Stimulated activated CD4-positive, alpha-beta T cell treated with anti-CD3 and anti-CD28 coated beads, Interleukin-1b, Interleukin-23, amount 100 ng/mL, for 24 hours (primary cell): Measurements from ENCODE around the gene C19orf33.

Source experiments
- DNase-seq, 4 experiments: peaks; one replicate each; pipeline ENCODE4 v3.0.0-alpha.2; 2020; ENCODE audit warnings: low read depth in 4 of 4, low spot score in 1 of 4

C19orf33 gene

DNA sequence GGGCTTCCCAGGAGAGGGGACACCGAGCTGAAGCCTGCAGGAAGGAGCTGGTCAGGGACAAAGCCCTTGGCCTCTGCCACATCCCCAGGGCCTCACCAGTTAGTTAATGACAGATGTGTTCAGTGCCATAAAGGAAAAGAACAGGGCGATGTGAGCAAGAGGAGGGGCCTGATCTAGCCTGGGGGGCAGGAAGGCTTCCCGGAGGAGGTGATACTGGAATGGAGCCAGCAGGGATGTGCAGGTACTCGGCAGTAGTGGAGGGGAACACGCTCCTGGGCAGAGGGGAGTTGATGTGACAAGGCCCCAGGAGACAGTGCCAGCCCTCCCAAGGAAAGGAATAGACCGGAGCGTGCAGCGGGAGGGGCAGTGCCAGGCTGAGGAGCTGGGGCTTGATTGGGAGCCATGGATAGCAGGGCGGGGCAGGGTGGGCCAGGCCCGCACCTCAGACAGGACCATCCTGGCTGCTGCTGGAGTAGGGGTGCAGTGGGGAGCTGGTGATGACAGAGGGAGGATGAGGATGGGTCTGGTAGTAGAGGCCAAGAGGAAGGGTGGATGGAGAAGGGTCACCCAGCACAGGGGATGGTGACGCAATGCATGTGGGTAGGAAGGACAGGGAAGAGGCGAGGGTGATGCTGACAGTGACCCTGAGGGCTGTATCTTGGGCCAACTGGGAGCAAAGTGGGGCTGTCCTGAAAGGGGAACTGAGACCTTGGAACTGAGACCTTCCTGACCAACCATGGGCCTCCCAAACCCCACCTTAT lies 4.1 kb downstream of the C19orf33 start:
- no peak for DNase-seq

DNA sequence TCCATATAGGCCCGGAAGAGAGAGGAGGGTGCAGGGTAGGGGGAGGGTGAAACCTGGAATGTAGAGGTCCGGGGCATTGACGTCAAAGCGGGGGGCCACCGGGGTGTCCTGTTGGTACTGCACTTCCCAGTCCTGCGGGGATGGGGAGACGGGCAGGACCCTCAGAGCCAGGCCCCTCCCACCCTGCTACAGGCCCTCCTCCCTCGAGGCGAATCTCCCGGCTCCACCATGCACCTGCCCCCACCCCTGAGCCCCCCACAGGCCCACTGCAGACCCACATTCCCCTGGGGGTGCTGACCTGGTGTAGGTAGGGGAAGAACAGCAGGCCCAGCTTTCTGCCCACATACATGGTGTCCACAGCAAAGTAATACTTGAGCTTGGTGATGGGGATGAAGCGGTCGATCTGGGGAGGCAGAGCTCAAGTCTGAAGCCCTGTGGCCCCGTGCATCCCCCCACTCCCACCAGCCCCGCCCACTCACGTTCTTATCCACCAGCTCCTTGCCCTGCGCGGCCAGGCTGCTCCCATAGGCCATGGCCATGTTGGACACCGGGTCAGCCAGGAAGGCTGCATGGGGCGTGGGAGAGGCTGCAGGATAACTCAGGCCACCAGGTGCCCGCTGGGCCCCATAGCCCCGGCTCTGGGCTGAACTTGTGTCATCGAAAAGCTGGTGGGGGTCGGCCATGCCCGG lies 5.0 kb downstream of the C19orf33 start:
- DNase-seq = no peak

GRCh38 chr19:38309615-38310278 lies 5.7 kb downstream of the C19orf33 start:
- DNase-seq = no peak

GRCh38 chr19:38310279-38310670 lies 6.2 kb downstream of the C19orf33 start:
- no peak for DNase-seq

- no peak for DNase-seq
Measured at GRCh38 chr19:38310986-38311385, 6.9 kb downstream of the C19orf33 start.

DNA sequence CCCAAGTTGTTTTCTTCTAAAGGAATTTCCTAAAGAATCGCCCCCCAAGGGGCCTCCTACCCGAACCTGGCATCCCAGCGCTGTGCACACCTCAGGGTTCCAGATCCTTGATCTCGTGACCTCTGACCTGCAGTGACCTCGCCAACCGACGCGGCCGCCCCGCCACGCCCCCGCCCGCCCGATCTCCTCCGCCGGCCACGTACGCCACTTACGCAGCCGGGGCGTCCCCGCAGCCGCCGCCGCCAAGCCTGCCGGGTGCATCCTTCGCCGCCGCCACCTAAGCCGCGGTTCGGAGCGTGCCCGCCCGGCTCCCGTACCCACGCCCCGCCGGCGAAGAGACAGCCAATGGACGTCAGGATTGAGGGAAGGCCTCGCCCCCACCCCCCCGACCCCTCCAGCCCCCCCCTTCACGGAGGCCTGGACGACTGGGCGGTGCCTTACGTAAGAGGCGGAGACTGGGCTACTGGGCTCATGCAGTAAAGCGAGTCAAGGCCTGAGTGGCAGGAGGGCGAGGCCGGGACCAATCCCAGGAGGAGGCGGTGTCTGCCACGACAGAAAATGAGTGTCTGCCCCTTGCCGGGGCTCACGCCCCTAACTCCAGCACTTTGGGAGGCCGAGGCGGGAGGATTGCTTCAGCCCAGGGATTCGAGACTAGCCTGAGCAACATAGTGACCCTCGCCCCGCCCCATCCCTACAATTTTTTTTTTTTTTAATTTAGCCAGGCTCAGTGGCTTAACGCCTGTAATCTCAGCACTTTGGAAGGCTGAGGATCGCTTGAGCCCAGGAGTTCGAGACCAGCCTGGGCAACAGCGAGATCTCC lies 11.8 kb downstream of the C19orf33 start, which contains the start of gene YIF1B:
TSS of gene YIF1B (minus strand) at position 291 of the 820 bp plus-strand sequence. CDS start at position 261, 30 bp downstream.
- DNase-seq = peak; percentile 85 to 92 (median 89)

- DNase-seq = no peak
Measured at GRCh38 chr19:38316477-38317067, 12.5 kb downstream of the C19orf33 start.

GRCh38 chr19:38317104-38317612 lies 13.1 kb downstream of the C19orf33 start:
- DNase-seq = no peak

GRCh38 chr19:38318660-38319059 lies 14.6 kb downstream of the C19orf33 start:
- no peak for DNase-seq

DNA sequence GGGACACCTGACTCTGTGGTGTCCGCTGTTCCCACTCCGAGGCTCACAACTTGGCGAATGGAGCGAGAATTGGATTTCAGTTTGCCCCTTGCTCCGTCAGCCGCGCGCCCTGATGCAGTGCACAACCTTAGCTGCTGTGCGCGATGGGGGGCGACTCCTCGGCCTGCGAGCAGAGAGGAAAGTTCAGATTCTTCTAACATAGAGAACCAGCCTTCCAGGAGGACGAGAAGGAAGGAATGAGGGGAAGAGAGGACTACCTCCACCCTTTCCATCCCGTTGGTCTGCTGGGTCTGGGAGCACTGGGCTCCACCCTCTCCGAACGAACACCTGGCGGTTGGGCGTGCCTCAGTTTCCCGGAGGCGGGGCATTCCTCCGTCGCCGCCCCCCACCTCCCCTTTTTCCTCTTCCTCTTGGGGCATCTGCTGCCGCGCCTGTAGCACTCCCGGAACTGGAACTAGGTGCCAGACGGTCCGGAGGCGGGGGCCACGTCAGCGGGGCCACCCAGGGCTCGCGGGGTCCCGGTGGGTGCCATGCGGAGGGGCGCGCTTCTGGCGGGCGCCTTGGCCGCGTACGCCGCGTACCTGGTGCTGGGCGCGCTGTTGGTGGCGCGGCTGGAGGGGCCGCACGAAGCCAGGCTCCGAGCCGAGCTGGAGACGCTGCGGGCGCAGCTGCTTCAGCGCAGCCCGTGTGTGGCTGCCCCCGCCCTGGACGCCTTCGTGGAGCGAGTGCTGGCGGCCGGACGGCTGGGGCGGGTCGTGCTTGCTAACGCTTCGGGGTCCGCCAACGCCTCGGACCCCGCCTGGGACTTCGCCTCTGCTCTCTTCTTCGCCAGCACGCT lies 15.6 kb downstream of the C19orf33 start, which contains the start of gene KCNK6:
TSS of gene KCNK6 (plus strand) at position 425 of the 838 bp plus-strand sequence. CDS start at position 531, 106 bp downstream.
- DNase-seq = peak in 2 of 4 experiments; percentile 40 to 63

DNA sequence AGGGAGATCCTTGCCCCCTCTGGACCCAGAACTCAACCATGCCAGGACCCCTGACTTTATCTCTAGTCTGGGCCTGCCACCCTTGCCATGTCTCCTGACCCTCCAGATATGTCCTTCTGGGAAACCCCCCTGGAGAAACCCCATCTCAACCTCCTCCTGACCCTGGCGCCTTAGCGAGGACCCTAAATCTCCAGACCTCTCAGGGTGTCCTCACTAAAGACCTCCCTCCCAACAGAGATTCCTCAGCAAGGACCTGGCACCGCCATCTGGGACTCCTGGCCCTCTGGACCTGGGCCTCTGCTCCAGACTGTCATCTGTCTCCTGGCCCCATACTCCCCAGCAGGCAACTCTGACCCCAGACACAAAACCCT lies 16.9 kb downstream of the C19orf33 start:
- no peak for DNase-seq

GRCh38 chr19:38321646-38322196 lies 17.7 kb downstream of the C19orf33 start:
- DNase-seq = no peak

DNA sequence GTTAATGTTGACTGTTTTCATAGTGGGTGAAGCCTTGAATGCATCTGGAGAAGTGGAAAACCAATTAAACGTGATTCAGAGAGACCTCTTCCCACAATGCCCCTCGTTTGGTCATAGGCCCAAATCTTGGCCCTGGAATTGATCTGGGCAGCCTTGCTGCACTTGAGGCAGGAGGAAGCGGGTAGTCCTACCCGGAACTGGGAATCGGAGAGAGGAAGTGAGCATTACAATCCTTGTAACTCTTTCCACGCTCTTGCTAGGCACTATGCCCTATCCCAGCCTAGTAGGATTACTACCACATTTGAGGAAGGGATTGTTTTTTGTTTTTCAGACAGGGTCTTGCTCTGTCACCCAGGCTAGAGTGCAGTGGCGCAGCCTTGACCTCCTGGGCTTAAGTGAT lies 19.2 kb downstream of the C19orf33 start:
- DNase-seq = no peak

- DNase-seq = no peak
Measured at GRCh38 chr19:38324431-38324830, 20.4 kb downstream of the C19orf33 start.

- no peak for DNase-seq
Measured at GRCh38 chr19:38326591-38326990, 22.5 kb downstream of the C19orf33 start.

DNA sequence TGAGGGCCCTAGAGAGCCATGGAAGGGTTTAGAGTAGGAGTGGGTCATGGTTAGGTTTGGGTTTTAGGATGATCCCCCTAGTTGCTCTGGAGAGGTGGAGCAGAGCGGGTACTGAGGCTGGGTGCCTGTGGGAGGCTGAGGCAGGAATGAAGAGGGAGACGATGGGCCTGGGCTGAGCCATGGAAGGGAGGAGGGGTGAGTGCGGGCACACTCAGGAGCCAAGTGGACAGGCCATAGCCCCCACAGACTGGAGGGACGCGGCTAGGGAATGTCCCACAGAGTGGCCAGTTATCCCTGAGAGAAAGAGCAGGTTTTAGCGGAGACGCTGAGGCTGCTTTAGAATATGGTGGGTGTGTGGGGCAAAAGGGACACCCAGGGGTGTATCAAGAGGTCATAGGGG lies 25.6 kb downstream of the C19orf33 start:
- no peak for DNase-seq

DNA sequence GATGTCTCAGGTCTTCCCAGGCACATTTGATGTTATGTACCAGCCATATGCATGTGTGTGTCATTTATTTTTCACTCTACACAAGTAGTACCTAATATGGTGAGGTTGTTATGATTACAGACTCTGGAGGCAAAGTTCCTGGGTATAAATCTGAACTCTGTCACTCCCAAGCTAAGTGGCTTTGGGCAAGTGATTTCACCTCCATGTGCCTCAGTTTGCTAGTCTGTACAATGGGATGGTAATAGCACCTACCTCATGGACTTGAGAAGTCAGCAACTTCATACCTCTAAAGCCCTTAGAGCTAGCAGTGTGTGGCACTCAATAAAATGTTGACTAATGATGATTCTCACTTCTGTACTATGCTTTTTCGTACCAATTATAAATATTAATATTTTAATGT lies 27.7 kb downstream of the C19orf33 start:
- DNase-seq = no peak

GRCh38 chr19:38333245-38333644 lies 29.2 kb downstream of the C19orf33 start:
- DNase-seq = no peak

GRCh38 chr19:38335949-38336637 lies 32.0 kb downstream of the C19orf33 start:
- peak; percentile 81 to 94 (median 90) for DNase-seq
